Omental fat pad (tissue), 4 donors: ENCODE data around the gene THOC5. TPM values are rescaled to one million over a fixed set of nuclear protein-coding genes. Genes with fewer than 3 reads are reported as not detected.

ENCODE experiments used
- ATAC-seq: fragments of 150-250 bp; one replicate; pipeline ENCODE4 v1.9.1; 2016; ENCODE audit warnings: mild to moderate bottlenecking, moderate library complexity; ENCODE audit not compliant: low FRiP score
- DNase-seq: peaks from one replicate; pipeline ENCODE4 v3.0.0-alpha.2; 2019; ENCODE audit warnings: low spot score
- total RNA-seq, 4 donors: library from RNA; depleted of rRNA; stranded (reverse); fragments of >200 nt; gene quantifications; one replicate each; pipeline ENCODE4 v1.1.0, GENCODE V29; 2016
- TF ChIP-seq, protein P1 (sequence below), 3 donors: fragments of 450-650 bp; IDR thresholded peaks; one replicate each; pipeline ENCODE4 v1.5.1; 2016 to 2017; ENCODE audit warnings: antibody characterized with exemption in 3 of 3, mild to moderate bottlenecking in 3 of 3, moderate library complexity in 2 of 3

Gene THOC5
- total RNA-seq, 4 donors from 2014 or later = 21.0 to 54.2 (median 29.4) TPM

GRCh38 chr22:29484642-29485041 lies 68.9 kb downstream of the THOC5 start:
- TF ChIP-seq, protein P1, sequence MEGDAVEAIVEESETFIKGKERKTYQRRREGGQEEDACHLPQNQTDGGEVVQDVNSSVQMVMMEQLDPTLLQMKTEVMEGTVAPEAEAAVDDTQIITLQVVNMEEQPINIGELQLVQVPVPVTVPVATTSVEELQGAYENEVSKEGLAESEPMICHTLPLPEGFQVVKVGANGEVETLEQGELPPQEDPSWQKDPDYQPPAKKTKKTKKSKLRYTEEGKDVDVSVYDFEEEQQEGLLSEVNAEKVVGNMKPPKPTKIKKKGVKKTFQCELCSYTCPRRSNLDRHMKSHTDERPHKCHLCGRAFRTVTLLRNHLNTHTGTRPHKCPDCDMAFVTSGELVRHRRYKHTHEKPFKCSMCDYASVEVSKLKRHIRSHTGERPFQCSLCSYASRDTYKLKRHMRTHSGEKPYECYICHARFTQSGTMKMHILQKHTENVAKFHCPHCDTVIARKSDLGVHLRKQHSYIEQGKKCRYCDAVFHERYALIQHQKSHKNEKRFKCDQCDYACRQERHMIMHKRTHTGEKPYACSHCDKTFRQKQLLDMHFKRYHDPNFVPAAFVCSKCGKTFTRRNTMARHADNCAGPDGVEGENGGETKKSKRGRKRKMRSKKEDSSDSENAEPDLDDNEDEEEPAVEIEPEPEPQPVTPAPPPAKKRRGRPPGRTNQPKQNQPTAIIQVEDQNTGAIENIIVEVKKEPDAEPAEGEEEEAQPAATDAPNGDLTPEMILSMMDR (IDR thresholded peaks at IDR 0.05) = no peak
- no peak for ATAC-seq

GRCh38 chr22:29483254-29483653 lies 70.3 kb downstream of the THOC5 start:
- TF ChIP-seq, protein P1 (IDR thresholded peaks at IDR 0.05) = no peak
- DNase-seq (no peak), ATAC-seq (no peak)

More at GRCh38 chr22:29484642-29485041, 68.9 kb downstream of the THOC5 start:
- no peak for DNase-seq

- no peak for DNase-seq
Measured at GRCh38 chr22:29482726-29483125, 70.8 kb downstream of the THOC5 start.

DNA sequence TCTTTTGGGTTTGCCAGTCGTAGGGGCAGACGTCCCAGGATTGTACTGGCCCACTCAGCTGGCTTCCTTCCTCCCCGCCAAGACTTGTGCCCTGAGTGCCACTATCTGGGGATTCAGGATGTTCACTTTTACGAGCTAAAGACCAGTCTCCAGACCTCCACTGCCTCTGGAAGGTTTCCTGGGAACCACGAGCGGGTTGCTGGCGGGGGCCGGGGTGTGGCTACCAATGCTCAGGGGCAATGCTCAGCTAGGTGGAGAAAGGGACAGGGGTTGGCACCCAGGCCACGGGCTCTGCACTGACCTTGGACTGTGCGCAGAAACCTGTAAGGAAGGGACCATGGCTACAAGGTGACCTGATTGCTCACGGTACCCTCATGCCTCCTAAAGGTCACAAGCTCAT lies 71.3 kb downstream of the THOC5 start:
- DNase-seq = no peak
- no peak for ATAC-seq
- TF ChIP-seq, protein P1 (IDR thresholded peaks at IDR 0.05) = no peak

More at GRCh38 chr22:29482726-29483125, 70.8 kb downstream of the THOC5 start:
- TF ChIP-seq, protein P1 (IDR thresholded peaks at IDR 0.05) = no peak
- no peak for ATAC-seq

- TF ChIP-seq, protein P1 (IDR thresholded peaks at IDR 0.05) = no peak
- ATAC-seq = no peak
- no peak for DNase-seq
Measured at GRCh38 chr22:29481265-29482000, 72.1 kb downstream of the THOC5 start.

- ATAC-seq (no peak), DNase-seq (no peak)
- TF ChIP-seq, protein P1 (IDR thresholded peaks at IDR 0.05) = no peak
Measured at GRCh38 chr22:29480512-29481264, 72.9 kb downstream of the THOC5 start.

DNA sequence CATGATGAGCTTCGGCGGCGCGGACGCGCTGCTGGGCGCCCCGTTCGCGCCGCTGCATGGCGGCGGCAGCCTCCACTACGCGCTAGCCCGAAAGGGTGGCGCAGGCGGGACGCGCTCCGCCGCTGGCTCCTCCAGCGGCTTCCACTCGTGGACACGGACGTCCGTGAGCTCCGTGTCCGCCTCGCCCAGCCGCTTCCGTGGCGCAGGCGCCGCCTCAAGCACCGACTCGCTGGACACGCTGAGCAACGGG lies 73.4 kb downstream of the THOC5 start:
- TF ChIP-seq, protein P1 (IDR thresholded peaks at IDR 0.05) = no peak
- no peak for ATAC-seq
- DNase-seq = no peak
